Measurements from ENCODE around the gene NUDT7.

DNA sequence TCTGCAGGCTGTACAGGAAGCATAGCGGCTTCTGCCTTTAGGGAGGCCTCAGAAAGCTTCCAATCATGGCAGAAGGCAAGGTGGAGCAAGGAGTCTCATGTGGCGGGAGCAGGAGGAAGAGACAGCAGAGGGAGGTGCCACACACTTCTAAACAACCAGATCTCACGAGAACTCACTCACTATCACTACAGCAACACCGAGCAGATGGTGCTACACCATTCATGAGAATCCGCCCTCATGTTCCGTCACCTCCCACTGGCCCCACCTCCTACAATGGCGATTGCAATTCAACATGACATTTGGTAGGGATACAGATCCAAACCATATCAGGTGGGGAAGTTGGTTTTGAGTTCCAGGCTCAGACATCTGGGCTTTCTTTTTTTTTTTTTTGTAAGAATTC lies 31.9 kb upstream of the NUDT7 start:
- TF ChIP-seq CTCF (IDR thresholded peaks at IDR 0.05; ENCODE audit: insufficient read depth, low read depth, low read length) (no peak), EZH2 (IDR thresholded peaks at IDR 0.05; ENCODE audit: insufficient read depth, low read length) (no peak)

Measured in astrocyte (in vitro differentiated cells and primary cell).